Activated CD8-positive, alpha-beta memory T cell treated with anti-CD3 and anti-CD28 coated beads for 1 hour (primary cell): ENCODE data around the gene GABRR2.

Experiments used
- DNase-seq, 2 donors: peaks; one replicate each; pipeline ENCODE4 v3.0.0-alpha.2; 2020; ENCODE audit warnings: low read depth in 1 of 2; ENCODE audit errors: extremely low read depth in 1 of 2

The GABRR2 gene

DNA sequence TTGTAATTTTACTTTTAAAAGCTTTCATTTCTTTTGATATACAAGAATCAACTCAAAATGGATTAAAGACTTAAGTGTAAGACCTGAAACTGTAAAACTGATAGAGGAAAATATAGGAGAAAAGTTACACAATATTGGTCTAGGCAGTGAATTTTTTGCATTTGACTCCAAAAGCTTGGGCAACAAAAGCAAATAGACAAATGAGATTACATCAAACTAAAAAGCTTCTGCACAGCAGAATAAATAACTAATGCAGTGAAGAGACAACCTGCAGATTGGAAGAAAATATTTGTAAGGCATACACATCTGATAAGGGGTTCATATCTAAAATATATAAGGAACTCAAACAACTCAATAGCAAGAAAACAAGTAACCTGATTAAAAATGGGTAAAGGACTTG lies 100.9 kb downstream of the GABRR2 start:
- DNase-seq, result no peak

DNA sequence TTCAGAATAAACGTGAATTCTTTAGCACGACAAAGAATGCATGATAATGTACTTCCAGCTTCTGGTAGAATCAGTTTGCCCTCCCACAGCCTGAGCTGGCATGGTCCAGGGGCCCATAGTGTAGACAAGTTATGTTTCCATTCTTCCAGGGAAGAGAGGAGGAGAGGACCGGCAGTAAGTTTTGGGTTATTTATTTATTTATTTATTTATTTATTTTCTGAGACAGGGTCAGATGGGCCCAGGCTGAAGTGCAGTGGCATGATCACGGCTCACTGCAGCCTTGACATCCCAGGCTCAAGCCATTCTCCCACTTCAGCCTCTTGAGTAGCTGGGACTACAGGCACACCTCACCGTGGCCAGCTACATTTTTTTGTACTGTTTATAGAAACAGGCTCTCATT lies 102.6 kb downstream of the GABRR2 start:
- no peak for DNase-seq

DNA sequence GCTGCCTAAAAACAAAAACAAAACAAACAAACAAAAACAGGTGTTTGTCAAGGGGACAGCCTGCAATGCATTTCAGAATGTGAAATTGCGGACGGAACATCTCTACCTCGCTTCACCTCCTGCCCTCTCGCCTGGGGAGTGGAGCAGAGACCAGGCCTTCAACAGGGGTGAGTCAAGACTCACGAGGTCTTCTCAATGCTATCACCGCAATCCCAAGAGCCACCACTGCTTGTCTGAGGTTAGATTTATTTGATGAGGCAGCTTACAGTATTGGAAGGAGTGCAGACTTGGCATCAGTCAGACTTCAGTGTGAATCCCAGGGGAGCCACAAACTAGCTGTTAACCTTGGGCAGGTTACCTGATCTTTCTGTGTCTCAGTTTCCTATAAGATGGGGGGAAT lies 105.6 kb downstream of the GABRR2 start:
- no peak for DNase-seq

DNA sequence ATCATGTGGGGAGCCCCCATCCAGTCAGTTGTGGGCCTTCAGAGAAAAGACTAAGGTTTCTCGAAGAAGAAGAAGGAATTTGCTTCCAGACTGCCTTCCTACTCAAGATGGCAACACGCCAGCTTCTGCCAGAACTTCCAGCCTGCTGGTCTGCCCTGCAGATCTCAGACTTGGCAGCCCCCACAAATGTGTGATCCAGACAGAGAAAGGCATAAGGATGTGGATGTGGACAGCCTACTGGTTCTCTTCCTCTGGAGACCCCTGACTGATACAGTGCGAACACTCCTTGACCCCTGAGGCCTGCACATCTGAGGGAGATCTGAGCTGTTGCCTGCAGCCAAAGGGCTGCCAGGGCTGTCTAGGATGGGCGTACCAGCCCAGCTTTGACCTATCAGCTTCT lies 106.5 kb downstream of the GABRR2 start:
- DNase-seq, result no peak
